NOMO-1 treated with dmso at 0.1 percent for 144 hours (cell line): ENCODE results near the gene ODAD4.

Source experiments
- DNase-seq: peaks from one replicate; lab custom pipeline; 2025; ENCODE audit not compliant: unreplicated experiment; lab: John Stamatoyannopoulos, UW

Gene ODAD4

DNA sequence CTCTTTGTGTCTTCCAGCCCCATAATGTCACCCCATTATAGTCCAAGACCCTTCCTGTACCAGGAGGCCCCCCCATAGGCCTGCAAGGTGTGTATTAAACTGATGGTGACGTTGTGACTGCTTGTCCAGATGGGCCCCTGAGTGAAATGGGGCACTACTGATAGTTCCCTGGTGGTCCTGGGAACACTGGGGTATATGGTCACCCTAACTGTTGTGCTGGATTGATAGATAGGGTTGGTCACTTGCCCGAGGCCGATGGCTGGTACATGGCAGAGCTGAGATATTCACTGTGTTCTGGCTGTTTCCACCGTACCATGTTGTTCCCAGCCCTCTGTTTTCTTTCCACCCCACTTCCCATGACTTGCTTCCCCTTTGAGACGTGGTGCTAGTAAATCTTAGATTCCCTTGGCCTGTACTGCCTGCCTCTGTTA, 40.5 kb downstream of the ODAD4 start:
- no peak for DNase-seq

GRCh38 chr17:41971721-41972523, 41.5 kb downstream of the ODAD4 start:
- no peak for DNase-seq

- no peak for DNase-seq
Observed at GRCh38 chr17:41972571-41973407, 42.4 kb downstream of the ODAD4 start.

GRCh38 chr17:41973408-41973811, 43.0 kb downstream of the ODAD4 start:
- DNase-seq, result no peak

- no peak for DNase-seq
Observed at GRCh38 chr17:41974031-41974430, 43.6 kb downstream of the ODAD4 start.

GRCh38 chr17:41974658-41975057, 44.2 kb downstream of the ODAD4 start:
- DNase-seq, result no peak

GRCh38 chr17:41975099-41976083, 45.0 kb downstream of the ODAD4 start:
- DNase-seq, result no peak

- no peak for DNase-seq
Observed at GRCh38 chr17:41976142-41976768, 45.8 kb downstream of the ODAD4 start.

DNA sequence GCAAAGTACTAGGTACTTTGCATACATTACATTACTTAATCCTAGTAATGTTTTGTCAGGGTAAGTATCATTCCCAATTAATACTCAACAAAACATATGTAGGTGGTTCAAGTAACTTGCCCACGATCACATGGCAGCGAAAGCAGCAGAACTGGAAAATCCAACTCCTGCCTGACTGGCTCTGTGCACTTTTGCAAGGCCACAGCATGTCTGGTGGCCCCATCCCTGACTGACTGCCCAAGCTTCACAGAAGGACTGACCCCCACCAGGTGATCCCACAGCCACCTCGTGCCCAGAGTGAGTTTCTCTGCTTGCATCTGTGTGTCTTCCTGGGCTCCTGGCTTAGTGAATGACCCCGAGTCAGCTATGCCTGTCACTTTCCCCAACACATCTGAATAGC, 47.6 kb downstream of the ODAD4 start:
- DNase-seq, result no peak

GRCh38 chr17:41982026-41982760, 51.8 kb downstream of the ODAD4 start:
- DNase-seq, result no peak

GRCh38 chr17:41984454-41984853, 54.0 kb downstream of the ODAD4 start:
- no peak for DNase-seq

GRCh38 chr17:41985919-41986318, 55.5 kb downstream of the ODAD4 start:
- no peak for DNase-seq

GRCh38 chr17:41986634-41987033, 56.2 kb downstream of the ODAD4 start:
- no peak for DNase-seq

GRCh38 chr17:41987642-41988041, 57.2 kb downstream of the ODAD4 start:
- no peak for DNase-seq

DNA sequence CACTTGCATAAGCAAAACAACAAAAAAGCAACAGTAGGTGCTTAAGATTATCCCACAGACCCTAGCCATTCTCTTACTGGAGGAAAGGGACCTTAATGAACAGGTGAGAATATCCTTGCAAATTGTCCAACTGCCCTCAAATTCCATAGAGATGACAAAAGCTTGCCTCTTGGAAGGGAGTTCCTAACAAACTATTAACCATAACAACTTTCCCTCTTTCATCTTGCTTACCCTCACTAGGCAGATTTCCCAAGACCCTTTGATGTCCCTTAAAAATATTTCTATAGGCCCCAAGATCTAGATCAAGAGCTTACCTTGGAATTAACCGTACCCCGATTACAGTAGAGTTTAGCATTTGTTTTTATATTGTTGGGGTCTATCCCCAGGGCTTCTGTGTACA, 58.0 kb downstream of the ODAD4 start:
- no peak for DNase-seq

DNA sequence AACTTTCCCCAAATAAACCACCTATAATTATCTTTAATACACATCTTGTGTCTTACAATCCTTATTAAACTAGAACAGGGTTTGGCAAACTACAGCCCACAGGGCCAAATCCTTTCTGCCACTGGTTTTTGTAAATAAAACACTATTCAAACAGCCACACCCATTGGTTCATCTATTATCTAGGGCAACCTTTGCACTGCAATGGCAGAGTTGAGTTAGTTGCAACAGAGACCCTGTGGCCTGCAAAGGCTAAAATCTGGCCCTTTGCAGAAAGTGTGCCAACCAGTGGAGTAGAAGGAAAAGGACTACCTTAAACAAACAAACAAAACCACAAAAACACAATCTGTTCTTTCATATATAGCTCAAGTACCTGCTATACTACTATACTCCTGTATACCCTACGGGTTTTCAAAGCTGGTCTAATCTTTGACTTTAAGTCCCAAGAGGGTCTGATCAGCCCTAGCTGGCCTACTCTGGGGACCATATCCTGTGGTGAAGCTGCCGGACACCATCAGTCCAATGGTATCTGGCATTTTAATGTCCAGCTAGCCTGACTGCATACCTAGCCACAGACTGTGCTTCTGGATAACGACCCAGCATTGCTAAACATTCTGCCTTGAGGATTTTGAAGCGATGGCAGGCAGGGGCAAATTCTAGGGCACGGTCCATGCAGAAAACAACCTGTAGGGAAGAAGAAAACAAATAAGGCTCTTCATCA, 59.4 kb downstream of the ODAD4 start:
- DNase-seq, result no peak

- no peak for DNase-seq
Observed at GRCh38 chr17:41992576-41992975, 62.2 kb downstream of the ODAD4 start.

DNA sequence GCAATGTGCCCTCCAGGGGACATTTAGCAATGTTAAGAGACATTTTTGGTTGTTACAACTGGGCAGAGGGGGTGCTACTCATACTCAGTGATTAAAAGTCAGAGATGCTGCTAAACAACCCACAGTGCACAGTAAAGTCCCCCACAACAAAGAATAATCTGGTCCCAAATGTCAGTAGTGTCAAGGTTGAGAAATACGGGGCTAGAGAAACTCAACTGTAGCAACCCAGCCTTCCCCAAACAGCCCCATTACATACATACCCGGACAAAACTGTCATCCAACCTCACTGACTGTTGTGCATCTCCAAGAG, 66.4 kb downstream of the ODAD4 start:
- no peak for DNase-seq

- DNase-seq, result no peak
Observed at GRCh38 chr17:41998497-41998896, 68.1 kb downstream of the ODAD4 start.
